NCI-H774 (cell line): ENCODE results near the gene AAMP.
"Not testable (repeated sequence)": the region's sequence is repeated elsewhere in the genome, so short reads cannot be mapped to it uniquely, and the experiment has no call there.

ENCODE experiments used
- DNase-seq: peaks from one replicate; lab custom pipeline; 2025; lab: John Stamatoyannopoulos, UW

The AAMP gene

GRCh38 chr2:218269900-218270720 lies at the start of gene AAMP, which contains the start of gene PNKD:
AAMP (minus strand) TSS chr2:218270137; CDS start chr2:218270086, 51 bp downstream.
PNKD (plus strand) TSS chr2:218270519; CDS start chr2:218270536, 17 bp downstream.
- peak; percentile 99 for DNase-seq

- no peak for DNase-seq
These were observed 48.3 kb upstream of the AAMP start for GRCh38 chr2:218318241-218318640.

- no peak for DNase-seq
These were observed 47.9 kb upstream of the AAMP start for GRCh38 chr2:218317835-218318234.

- DNase-seq = no peak
These were observed 47.3 kb upstream of the AAMP start for GRCh38 chr2:218317303-218317630.

- DNase-seq = no peak
These were observed 45.5 kb upstream of the AAMP start for GRCh38 chr2:218315397-218315796.

- DNase-seq = not testable (repeated sequence)
These were observed 44.8 kb upstream of the AAMP start for GRCh38 chr2:218314764-218315163.

- DNase-seq = no peak
These were observed 43.4 kb upstream of the AAMP start for GRCh38 chr2:218313356-218313755.

GRCh38 chr2:218312267-218312756 lies 42.4 kb upstream of the AAMP start:
- DNase-seq = no peak

GRCh38 chr2:218311541-218312266 lies 41.8 kb upstream of the AAMP start:
- DNase-seq = not testable (repeated sequence)

- DNase-seq = no peak
These were observed 41.1 kb upstream of the AAMP start for GRCh38 chr2:218310853-218311540.

GRCh38 chr2:218307415-218308090 lies 37.6 kb upstream of the AAMP start:
- no peak for DNase-seq

- no peak for DNase-seq
These were observed 36.4 kb upstream of the AAMP start for GRCh38 chr2:218306184-218306920.

GRCh38 chr2:218305383-218305782 lies 35.4 kb upstream of the AAMP start:
- no peak for DNase-seq

- peak; percentile 75 for DNase-seq
These were observed 31.4 kb upstream of the AAMP start for GRCh38 chr2:218301176-218301819.

- no peak for DNase-seq
These were observed 30.2 kb upstream of the AAMP start for GRCh38 chr2:218300141-218300540.

GRCh38 chr2:218298314-218298875 lies 28.5 kb upstream of the AAMP start:
- no peak for DNase-seq

- DNase-seq = no peak
These were observed 26.9 kb upstream of the AAMP start for GRCh38 chr2:218296847-218297246.

GRCh38 chr2:218296200-218296599 lies 26.3 kb upstream of the AAMP start:
- DNase-seq = no peak

- DNase-seq = no peak
These were observed 25.1 kb upstream of the AAMP start for GRCh38 chr2:218295029-218295428.

GRCh38 chr2:218294430-218295022 lies 24.6 kb upstream of the AAMP start:
- DNase-seq = no peak
